ENCODE measurements around the gene PLAU.
"Not testable (repeated sequence)": the region's sequence is repeated elsewhere in the genome, so short reads cannot be mapped to it uniquely, and the experiment has no call there.

Gene PLAU

GRCh38 chr10:73898730-73899410, 12.1 kb upstream of the PLAU start:
- DNase-seq (ENCODE audit: low spot score): no peak

GRCh38 chr10:73899423-73899822, 11.5 kb upstream of the PLAU start:
- no peak for DNase-seq (ENCODE audit: low spot score)

GRCh38 chr10:73900064-73900463, 10.9 kb upstream of the PLAU start:
- no peak for DNase-seq (ENCODE audit: low spot score)

GRCh38 chr10:73901261-73901660, 9.7 kb upstream of the PLAU start:
- DNase-seq (ENCODE audit: low spot score): no peak

- no peak for DNase-seq (ENCODE audit: low spot score)
These were observed 8.6 kb upstream of the PLAU start for GRCh38 chr10:73902351-73902750.

- DNase-seq (ENCODE audit: low spot score): no peak
These were observed 5.5 kb upstream of the PLAU start for GRCh38 chr10:73905256-73906020.

- no peak for DNase-seq (ENCODE audit: low spot score)
These were observed 4.1 kb upstream of the PLAU start for GRCh38 chr10:73906524-73907447.

GRCh38 chr10:73907841-73908517, 3.0 kb upstream of the PLAU start:
- no peak for DNase-seq (ENCODE audit: low spot score)

GRCh38 chr10:73908853-73909539, 1.9 kb upstream of the PLAU start:
- no peak for DNase-seq (ENCODE audit: low spot score)

GRCh38 chr10:73909540-73910115, 1.3 kb upstream of the PLAU start:
- no peak for DNase-seq (ENCODE audit: low spot score)

GRCh38 chr10:73910401-73910763, 550 bp upstream of the PLAU start:
- no peak for DNase-seq (ENCODE audit: low spot score)

- no peak for DNase-seq (ENCODE audit: low spot score)
These were observed 647 bp downstream of the PLAU start for GRCh38 chr10:73911553-73912004.

GRCh38 chr10:73914036-73914435, 3.1 kb downstream of the PLAU start:
- no peak for DNase-seq (ENCODE audit: low spot score)

- no peak for DNase-seq (ENCODE audit: low spot score)
These were observed 4.4 kb downstream of the PLAU start for GRCh38 chr10:73915206-73915851.

GRCh38 chr10:73916761-73917470, 6.0 kb downstream of the PLAU start:
- no peak for DNase-seq (ENCODE audit: low spot score)

- no peak for DNase-seq (ENCODE audit: low spot score)
These were observed 6.8 kb downstream of the PLAU start for GRCh38 chr10:73917566-73918305.

GRCh38 chr10:73919481-73919880, 8.5 kb downstream of the PLAU start:
- not testable (repeated sequence) for DNase-seq (ENCODE audit: low spot score)

GRCh38 chr10:73920089-73920488, 9.2 kb downstream of the PLAU start:
- no peak for DNase-seq (ENCODE audit: low spot score)
